Gastroesophageal sphincter (tissue), 4 donors: Measurements from ENCODE around the gene AIF1. TPM values are rescaled to one million over a fixed set of nuclear protein-coding genes. Genes with fewer than 3 reads are reported as not detected.

Experiments
- ATAC-seq: fragments of 150-250 bp; one replicate; pipeline ENCODE4 v1.9.1; 2016; ENCODE audit warnings: mild to moderate bottlenecking, moderate library complexity
- H3K27ac ChIP-seq, 4 donors: fragments of 200-600 bp; sonication (generic) in 3 of 4; 1 replicate in 3 of 4; 2 replicates in 1 of 4; pipeline ENCODE4 v1.5.1; 2016 to 2019
- H3K27me3 ChIP-seq: fragments of 200-600 bp; sonication (generic); one replicate; pipeline ENCODE4 v1.5.1; 2019
- H3K36me3 ChIP-seq, 2 donors: fragments of 200-600 bp; sonication (generic); one replicate each; pipeline ENCODE4 v1.5.1; 2019; ENCODE audit warnings: control low read depth in 1 of 2
- H3K4me1 ChIP-seq, 3 donors: fragments of 200-600 bp; sonication (generic); 1 replicate in 2 of 3; 2 replicates in 1 of 3; pipeline ENCODE4 v1.5.1; 2016 to 2019; ENCODE audit warnings: control low read depth in 2 of 3
- H3K4me3 ChIP-seq, 2 donors: fragments of 200-600 bp; sonication (generic); one replicate each; pipeline ENCODE4 v1.5.1; 2019; ENCODE audit warnings: mild to moderate bottlenecking in 1 of 2, moderate library complexity in 1 of 2
- H3K9me3 ChIP-seq, 3 donors: fragments of 200-600 bp; sonication (generic); one replicate each; pipeline ENCODE4 v1.5.1; 2017 to 2019; ENCODE audit warnings: control low read depth in 2 of 3
- CTCF ChIP-seq, 4 experiments: fragments of 200-600 bp in 2 of 4; fragments of 450-650 bp in 2 of 4; sonication (generic) in 1 of 4; IDR thresholded peaks; one replicate each; pipeline ENCODE4 v1.5.1; 2017 to 2019; ENCODE audit warnings: antibody characterized with exemption in 4 of 4, mild to moderate bottlenecking in 2 of 4, moderate library complexity in 2 of 4
- EP300 ChIP-seq: sonication (generic); formaldehyde crosslinking; IDR thresholded peaks from one replicate; pipeline ENCODE4 v1.6.1; 2017; ENCODE audit warnings: antibody characterized with exemption, mild to moderate bottlenecking
- POLR2A ChIP-seq, 2 donors: fragments of 450-650 bp; IDR thresholded peaks; one replicate each; pipeline ENCODE4 v1.6.1; 2017; ENCODE audit warnings: antibody characterized with exemption in 2 of 2, mild to moderate bottlenecking in 2 of 2, moderate library complexity in 1 of 2
- POLR2AphosphoS5 ChIP-seq: sonication (generic); formaldehyde crosslinking; IDR thresholded peaks from one replicate; pipeline ENCODE4 v1.6.1; 2017; ENCODE audit warnings: antibody characterized with exemption
- WGBS, 2 donors: methylation state at CpG; one replicate each; pipeline ENCODE4 v1.1.5; 2018; ENCODE audit warnings: low coverage in 1 of 2; 5-methylcytosine and 5-hydroxymethylcytosine counted together
- small RNA-seq, 4 donors: library from RNA; depleted of rRNA; stranded (forward); fragments of <200 nt; gene quantifications; one replicate each; pipeline ENCODE3, GENCODE V24; 2016
- total RNA-seq, 4 donors: library from RNA; depleted of rRNA; stranded (reverse); fragments of >200 nt; gene quantifications; one replicate each; pipeline ENCODE4 v1.1.0, GENCODE V29; 2016

AIF1 gene
- total RNA-seq, 4 donors from 2014 or later, result 5.6 to 46.4 (median 21.3) TPM

- Histone ChIP-seq H3K36me3 (peaks cover 0 to 61% of the 10 kb centered on the region in 2 donors), H3K9me3 (no peaks in the 10 kb centered on the region), H3K27ac (peak within 1 kb of the TSS; percentile 95 to 98 (median 96)), H3K4me3 (peak within 1 kb of the TSS; percentile 55 to 67), H3K4me1 (peaks cover 0 to 74% (median 28%) of the 10 kb centered on the region in 3 donors), H3K27me3 (no peaks in the 10 kb centered on the region)
- 0 to 1% methylated on average over 22 to 33 of the region's 63 CpGs for WGBS, 2 donors
- peak; percentile 91 for ATAC-seq
- TF ChIP-seq POLR2A (IDR thresholded peaks at IDR 0.05) (peak; percentile 61 to 70), CTCF (IDR thresholded peaks at IDR 0.05) (peak in 1 of 4 experiments; percentile 18), EP300 (no peak), POLR2AphosphoS5 (peak; percentile 71)
These were observed 50.7 kb downstream of the AIF1 start, which contains the start of gene CSNK2B for GRCh38 chr6:31665501-31666336. CSNK2B (plus strand) TSS chr6:31666080; CDS start chr6:31666832, 752 bp downstream.

- H3K36me3 ChIP-seq, result peaks cover 0 to 68% of the 10 kb centered on the region in 2 donors
- WGBS, 2 donors, result 4 to 7% methylated on average over 6 to 12 of the region's 15 CpGs
These were observed 51.4 kb downstream of the AIF1 start for GRCh38 chr6:31666337-31666965.

More at GRCh38 chr6:31666337-31666965, 51.4 kb downstream of the AIF1 start:
- ATAC-seq, result no peak
- Histone ChIP-seq H3K9me3 (no peaks in the 10 kb centered on the region), H3K27ac (peak overlapping the region; percentile 60 to 98 (median 95)), H3K4me1 (peaks cover 0 to 67% (median 28%) of the 10 kb centered on the region in 3 donors), H3K27me3 (no peaks in the 10 kb centered on the region), H3K4me3 (peak overlapping the region; percentile 55 to 67)
- TF ChIP-seq CTCF (IDR thresholded peaks at IDR 0.05), result no peak
- TF ChIP-seq EP300, result no peak
- no peak for TF ChIP-seq POLR2AphosphoS5
- no peak for TF ChIP-seq POLR2A (IDR thresholded peaks at IDR 0.05)

Small RNA genes within 50 kb of the gene (small RNA-seq; reads per million reads assigned to genes)
- gene MIR6832 (0 reads per million in 4 donors), gene RF00019 (0 reads per million in 4 donors), gene SNORA38 (1.6 to 4.7 (median 3.9) reads per million in 4 donors), gene UQCRHP1 (0 reads per million in 4 donors)

Other genes starting within 250 kb of the AIF1 start
- gene MICA, start 211.6 kb upstream of the AIF1 start, total RNA-seq, result 10 to 100 TPM; 17.4 to 33.2 (median 22.1) TPM
- 1 to 10 TPM; 1.7 to 4.8 (median 2.0) TPM for gene MICB, start 117.1 kb upstream of the AIF1 start, total RNA-seq
- gene MCCD1, start 86.3 kb upstream of the AIF1 start, total RNA-seq, result not detected
- 100 to 1,000 TPM; 125 to 327 (median 217) TPM for gene DDX39B, start 73.2 kb upstream of the AIF1 start, total RNA-seq
- gene ATP6V1G2, start 68.6 kb upstream of the AIF1 start, total RNA-seq, result 1 to 10 TPM; 1.3 to 5.7 (median 2.9) TPM
- 10 to 100 TPM; 21.3 to 44.2 (median 28.5) TPM for gene NFKBIL1, start 67.6 kb upstream of the AIF1 start, total RNA-seq
- not detected for gene LTA, start 42.9 kb upstream of the AIF1 start, total RNA-seq
- gene TNF, start 39.7 kb upstream of the AIF1 start, total RNA-seq, result under 1 TPM in 1 of 4 donors, not detected in 3; 0.81 TPM
- under 1 TPM in 1 of 4 donors, not detected in 3; 0.57 TPM for gene LTB, start 32.8 kb upstream of the AIF1 start, total RNA-seq
- 1 to 10 TPM; 1.4 to 7.7 (median 6.9) TPM for gene LST1, start 29.0 kb upstream of the AIF1 start, total RNA-seq
- not detected for gene NCR3, start 22.2 kb upstream of the AIF1 start, total RNA-seq
- gene PRRC2A, start 5.5 kb downstream of the AIF1 start, total RNA-seq, result 100 to 1,000 TPM in 1 of 4 donors, 10 to 100 TPM in 3; 47.9 to 137 (median 76.2) TPM
- 100 to 1,000 TPM; 131 to 252 (median 190) TPM for gene BAG6, start 37.4 kb downstream of the AIF1 start, total RNA-seq
- gene APOM, start 40.7 kb downstream of the AIF1 start, total RNA-seq, result 1 to 10 TPM in 3 of 4 donors, under 1 TPM in 1; 0.62 to 7.4 (median 3.2) TPM
- gene C6orf47, start 45.5 kb downstream of the AIF1 start, total RNA-seq, result 10 to 100 TPM; 30.0 to 40.0 (median 36.1) TPM
- gene GPANK1, start 49.8 kb downstream of the AIF1 start, total RNA-seq, result 10 to 100 TPM; 17.1 to 22.3 (median 17.9) TPM
- 100 to 1,000 TPM; 162 to 197 (median 167) TPM for gene CSNK2B, start 50.8 kb downstream of the AIF1 start, total RNA-seq
- 1 to 10 TPM in 3 of 4 donors, under 1 TPM in 1; 0.10 to 9.3 (median 3.9) TPM for gene LY6G5B, start 54.7 kb downstream of the AIF1 start, total RNA-seq
- 1 to 10 TPM in 1 of 4 donors, under 1 TPM in 1, not detected in 2; 0.94 to 1.9 TPM for gene LY6G5C, start 65.8 kb downstream of the AIF1 start, total RNA-seq
- 10 to 100 TPM; 37.4 to 49.8 (median 47.2) TPM for gene ABHD16A, start 88.1 kb downstream of the AIF1 start, total RNA-seq
- gene LY6G6F, start 91.6 kb downstream of the AIF1 start, total RNA-seq, result not detected
- not detected for gene LY6G6D, start 100.1 kb downstream of the AIF1 start, total RNA-seq
- not detected for gene LY6G6C, start 106.5 kb downstream of the AIF1 start, total RNA-seq
- under 1 TPM in 1 of 4 donors, not detected in 3; 0.54 TPM for gene MPIG6B, start 108.1 kb downstream of the AIF1 start, total RNA-seq
- gene DDAH2, start 114.1 kb downstream of the AIF1 start, total RNA-seq, result 100 to 1,000 TPM in 2 of 4 donors, 10 to 100 TPM in 2; 75.6 to 127 (median 99.0) TPM
- gene CLIC1, start 121.3 kb downstream of the AIF1 start, total RNA-seq, result 100 to 1,000 TPM; 191 to 427 (median 276) TPM
- gene MSH5, start 124.8 kb downstream of the AIF1 start, total RNA-seq, result 10 to 100 TPM in 1 of 4 donors, 1 to 10 TPM in 3; 1.9 to 12.7 (median 6.7) TPM
- 1 to 10 TPM in 1 of 4 donors, under 1 TPM in 1, not detected in 2; 0.93 to 1.1 TPM for gene SAPCD1, start 147.4 kb downstream of the AIF1 start, total RNA-seq
- under 1 TPM; 0.12 to 0.54 (median 0.31) TPM for gene VWA7, start 162.1 kb downstream of the AIF1 start, total RNA-seq
- gene VARS1, start 180.5 kb downstream of the AIF1 start, total RNA-seq, result 10 to 100 TPM; 25.4 to 50.6 (median 29.9) TPM
- 10 to 100 TPM; 18.0 to 31.7 (median 28.5) TPM for gene LSM2, start 191.7 kb downstream of the AIF1 start, total RNA-seq
- gene HSPA1L, start 200.0 kb downstream of the AIF1 start, total RNA-seq, result 1 to 10 TPM; 1.9 to 3.9 (median 2.6) TPM
- 100 to 1,000 TPM; 287 to 496 (median 351) TPM for gene HSPA1A, start 200.3 kb downstream of the AIF1 start, total RNA-seq
- 100 to 1,000 TPM; 198 to 260 (median 219) TPM for gene HSPA1B, start 212.5 kb downstream of the AIF1 start, total RNA-seq
- gene NEU1, start 247.6 kb downstream of the AIF1 start, total RNA-seq, result 10 to 100 TPM; 28.2 to 39.1 (median 30.5) TPM